NCI-H187 (cell line): Measurements from ENCODE around the gene OCLN.
"Not testable (repeated sequence)": the region's sequence is repeated elsewhere in the genome, so short reads cannot be mapped to it uniquely, and the experiment has no call there.

ENCODE experiments used
- DNase-seq, 2 experiments: peaks; one replicate each; lab custom pipeline; 2025; lab: John Stamatoyannopoulos, UW

Gene OCLN

GRCh38 chr5:69491027-69491426, 1.6 kb upstream of the OCLN start:
- no peak for DNase-seq

DNA sequence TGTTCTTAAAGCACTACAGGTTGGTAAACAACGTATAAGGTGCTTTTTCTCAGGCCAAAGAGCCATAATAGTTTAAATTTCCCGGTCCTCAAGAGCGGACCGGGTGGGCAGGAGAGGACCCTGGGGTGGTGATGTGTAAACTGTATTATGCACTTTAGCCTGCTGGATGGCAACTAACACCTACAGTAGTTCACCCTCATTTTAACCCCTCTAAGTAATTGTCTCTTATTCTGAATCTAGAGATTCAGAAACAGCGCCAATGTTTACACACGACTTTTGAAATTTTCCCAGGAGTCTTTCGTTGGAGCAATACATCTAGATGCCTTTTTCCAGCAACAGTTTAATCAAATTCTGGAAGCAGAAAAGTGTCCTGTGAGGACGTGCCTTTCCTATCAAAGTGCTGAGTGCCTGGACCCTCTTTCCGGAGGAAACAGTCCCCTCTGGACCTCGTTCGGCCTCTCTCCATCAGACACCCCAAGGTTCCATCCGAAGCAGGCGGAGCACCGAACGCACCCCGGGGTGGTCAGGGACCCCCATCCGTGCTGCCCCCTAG, 676 bp upstream of the OCLN start:
- no peak for DNase-seq

- peak in 1 of 2 experiments; percentile 41 for DNase-seq
These were observed 369 bp downstream of the OCLN start for GRCh38 chr5:69492923-69493395.

DNA sequence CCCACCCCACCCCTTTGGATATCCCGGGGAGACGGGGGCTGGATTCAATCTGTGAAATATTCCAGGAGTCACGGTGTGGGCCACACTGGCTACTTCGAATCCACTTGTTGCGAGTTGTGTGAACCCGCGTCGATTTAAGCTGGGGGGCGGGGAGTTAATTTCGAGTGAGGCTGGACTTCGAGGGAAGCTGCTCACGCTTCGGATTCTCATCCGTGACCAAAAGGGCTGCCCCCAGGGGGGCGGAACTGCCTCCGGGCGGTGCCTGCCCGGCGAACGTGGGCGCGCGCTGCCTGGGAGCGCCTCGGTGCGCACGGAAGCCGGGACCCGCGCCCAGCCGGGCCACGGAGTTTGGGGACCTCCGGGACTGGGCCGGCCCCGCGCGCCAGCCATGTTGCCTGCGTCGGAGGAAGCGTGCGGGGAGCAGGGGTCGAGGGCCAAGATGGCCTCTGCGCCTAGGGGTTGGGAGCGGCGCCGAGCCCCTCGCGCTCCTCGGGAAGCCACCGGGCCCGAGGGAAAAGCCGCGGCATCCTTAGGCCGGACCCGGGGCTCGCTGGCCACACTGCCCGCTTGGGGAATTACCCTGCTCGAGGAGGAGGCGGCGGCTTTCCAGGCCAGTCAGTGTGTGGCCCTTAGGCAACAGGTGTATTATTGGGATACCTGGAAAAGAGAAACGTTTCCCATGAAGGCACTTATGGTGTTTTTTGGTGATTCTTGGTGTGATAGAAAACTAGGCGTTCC, 975 bp downstream of the OCLN start:
- DNase-seq, result peak in 1 of 2 experiments; percentile 8

DNA sequence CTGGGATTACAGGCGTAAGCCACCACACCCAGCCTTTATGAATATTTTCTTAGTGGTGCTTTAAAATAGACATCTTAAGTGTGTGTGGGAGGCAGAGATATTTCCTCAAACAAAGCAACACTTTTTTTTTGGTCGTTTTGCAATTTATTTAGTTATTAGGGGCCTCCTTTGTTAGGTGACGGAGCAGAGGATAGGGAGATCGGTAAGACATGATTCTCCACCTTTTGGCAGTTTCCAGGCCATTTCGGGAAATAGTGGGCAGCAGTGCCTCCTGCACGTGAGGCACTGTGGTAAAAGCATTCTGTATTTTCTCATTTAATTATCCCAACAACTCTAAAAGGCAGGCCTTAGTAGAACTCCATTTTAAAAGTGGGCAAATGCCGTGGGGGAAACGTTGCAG, 1.9 kb downstream of the OCLN start:
- no peak for DNase-seq

GRCh38 chr5:69497006-69497520, 4.5 kb downstream of the OCLN start:
- no peak for DNase-seq

- no peak for DNase-seq
These were observed 5.8 kb downstream of the OCLN start for GRCh38 chr5:69498384-69498783.

DNA sequence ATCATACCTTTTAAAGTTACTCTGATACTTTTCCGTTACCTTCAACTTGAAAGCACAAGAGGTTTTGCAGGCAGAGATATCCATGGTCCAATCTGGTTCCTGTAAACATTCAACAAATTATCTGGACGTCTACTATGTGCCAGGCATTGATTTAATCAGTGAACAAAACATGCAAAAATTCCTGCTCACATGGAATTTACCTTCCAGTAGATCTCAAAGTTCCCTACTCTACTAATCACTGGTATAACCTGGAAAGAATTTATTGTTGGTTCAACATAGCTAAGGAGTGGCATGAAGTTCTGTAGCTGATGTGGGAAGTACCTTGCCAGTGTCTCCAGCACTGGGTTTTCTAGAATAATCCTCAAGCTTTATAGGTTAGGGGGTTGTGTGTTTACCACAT, 9.8 kb downstream of the OCLN start:
- DNase-seq, result no peak

DNA sequence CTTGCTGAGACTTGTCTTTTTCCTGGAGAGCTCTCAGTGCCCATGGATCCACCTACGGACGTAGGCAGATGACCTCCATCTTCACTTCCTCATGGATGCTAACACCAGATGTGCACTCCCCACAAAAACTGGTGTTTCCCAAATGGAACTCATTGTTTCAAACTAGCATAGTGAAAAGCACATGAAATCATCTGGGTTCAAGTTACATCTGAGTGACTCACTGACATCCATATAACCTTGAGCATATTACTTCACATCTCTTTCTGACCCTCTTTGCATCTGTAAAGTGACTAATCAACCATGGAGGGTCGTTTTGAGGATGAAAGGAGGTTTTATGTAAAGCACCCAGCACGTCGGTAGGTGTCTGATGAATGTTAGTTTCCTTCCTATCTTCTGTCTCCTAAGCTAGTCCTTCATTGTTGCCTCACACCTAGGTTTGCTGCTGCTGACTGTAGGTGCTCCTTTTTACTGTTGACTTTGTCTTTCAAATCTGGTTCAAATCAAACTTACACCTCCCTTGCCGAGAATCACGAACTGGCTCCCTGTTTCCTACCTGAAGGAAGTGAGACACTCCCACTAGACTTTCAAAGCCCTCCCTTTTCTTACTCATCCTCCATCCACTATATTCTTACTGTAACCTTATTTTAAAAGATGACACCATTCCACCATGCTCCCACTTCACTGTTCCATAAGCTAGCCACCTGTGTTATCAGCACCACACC, 10.3 kb downstream of the OCLN start:
- DNase-seq, result no peak

DNA sequence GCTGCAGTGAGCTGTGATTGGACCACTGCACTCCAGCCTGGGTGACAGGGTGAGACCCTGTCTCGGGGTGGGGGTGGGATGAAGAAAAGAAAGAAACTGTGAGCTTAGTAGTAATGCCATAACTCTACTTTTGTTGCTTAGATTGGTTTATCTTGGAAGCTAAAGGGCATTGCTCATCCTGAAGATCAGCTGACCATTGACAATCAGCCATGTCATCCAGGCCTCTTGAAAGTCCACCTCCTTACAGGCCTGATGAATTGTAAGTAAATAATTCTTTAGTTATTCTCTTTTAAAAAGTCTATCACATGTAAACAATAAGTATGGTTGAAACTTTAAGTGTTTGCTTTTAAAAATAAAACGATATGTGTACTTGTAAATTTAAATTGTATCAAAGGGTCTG, 11.4 kb downstream of the OCLN start:
- no peak for DNase-seq

DNA sequence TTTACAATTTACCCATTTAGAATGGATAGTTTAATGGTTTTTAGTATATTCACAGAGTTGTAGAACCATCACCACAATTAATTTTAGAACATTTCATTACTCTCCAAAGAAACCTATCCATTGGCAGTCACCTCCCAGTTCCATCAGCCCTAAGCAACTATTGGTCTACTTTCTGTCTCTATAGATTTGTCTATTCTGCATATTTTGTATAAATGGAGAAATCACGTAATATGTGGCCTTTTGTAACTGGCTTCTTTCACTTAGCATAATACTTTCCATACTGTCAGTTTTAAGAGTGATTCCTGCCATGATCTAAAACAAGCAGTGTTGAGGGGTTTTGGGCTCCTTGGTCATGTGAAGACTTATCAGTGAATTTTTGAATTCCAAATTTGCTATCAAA, 12.7 kb downstream of the OCLN start:
- DNase-seq, result no peak

GRCh38 chr5:69509212-69509611, 16.6 kb downstream of the OCLN start:
- DNase-seq, result no peak

DNA sequence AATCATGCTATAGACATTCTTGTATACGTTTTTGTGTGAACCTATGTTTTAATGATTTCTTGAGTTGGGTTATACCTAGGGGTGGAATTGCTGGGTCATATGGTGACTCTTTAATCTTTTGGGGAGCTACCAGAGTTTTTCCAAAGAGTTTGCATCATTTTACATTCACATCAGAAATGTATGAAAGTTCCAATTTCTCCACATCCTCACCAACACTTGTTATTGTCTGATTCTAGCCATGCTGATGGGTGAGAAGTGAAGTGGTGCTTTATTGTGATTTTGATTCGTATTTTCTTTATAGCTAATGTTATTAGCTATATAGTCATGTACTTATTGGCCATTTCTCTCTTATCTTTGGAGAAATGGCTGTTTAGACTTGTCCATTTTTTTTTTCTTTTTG, 18.1 kb downstream of the OCLN start:
- no peak for DNase-seq

DNA sequence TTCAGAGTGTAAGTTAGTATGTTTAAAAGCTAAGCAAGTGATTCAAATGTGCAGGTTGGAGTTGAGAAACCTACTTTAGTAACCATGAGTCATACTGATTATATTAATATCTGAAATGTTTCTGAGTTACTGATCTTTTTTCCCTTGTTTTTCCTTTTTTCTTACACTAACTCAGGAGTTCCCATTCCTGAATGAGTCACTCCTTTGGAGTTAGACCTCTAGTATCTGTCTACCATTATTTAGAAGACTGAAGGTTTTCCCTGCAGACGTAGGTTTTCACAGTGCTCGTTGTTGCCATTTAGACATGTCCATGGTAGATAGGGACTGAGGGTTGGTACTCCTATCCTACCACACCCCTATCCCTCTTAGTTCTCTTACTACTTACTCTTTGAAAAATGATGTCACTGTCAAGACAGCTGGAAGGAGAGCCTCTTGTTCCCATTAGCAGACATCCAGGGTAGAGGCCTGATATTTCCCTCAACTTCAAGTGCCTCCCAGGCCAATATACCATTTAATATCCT, 20.2 kb downstream of the OCLN start:
- no peak for DNase-seq

DNA sequence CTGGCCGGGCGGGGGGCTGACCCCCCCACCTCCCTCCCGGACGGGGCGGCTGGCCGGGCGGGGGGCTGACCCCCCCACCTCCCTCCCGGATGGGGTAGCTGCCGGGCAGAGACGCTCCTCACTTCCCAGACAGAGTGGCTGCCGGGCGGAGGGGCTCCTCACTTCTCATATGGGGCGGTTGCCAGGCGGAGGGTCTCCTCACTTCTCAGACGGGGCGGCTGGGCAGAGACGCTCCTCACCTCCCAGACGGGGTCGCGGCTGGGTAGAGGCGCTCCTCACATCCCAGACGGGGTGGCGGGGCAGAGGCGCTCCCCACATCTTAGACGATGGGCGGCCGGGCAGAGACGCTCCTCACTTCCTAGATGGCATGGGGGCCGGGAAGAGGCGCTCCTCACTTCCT, 23.0 kb downstream of the OCLN start:
- not testable (repeated sequence) for DNase-seq

GRCh38 chr5:69516769-69517168, 24.2 kb downstream of the OCLN start:
- DNase-seq, result no peak

GRCh38 chr5:69517763-69518212, 25.2 kb downstream of the OCLN start:
- DNase-seq, result peak in 1 of 2 experiments; percentile 6

DNA sequence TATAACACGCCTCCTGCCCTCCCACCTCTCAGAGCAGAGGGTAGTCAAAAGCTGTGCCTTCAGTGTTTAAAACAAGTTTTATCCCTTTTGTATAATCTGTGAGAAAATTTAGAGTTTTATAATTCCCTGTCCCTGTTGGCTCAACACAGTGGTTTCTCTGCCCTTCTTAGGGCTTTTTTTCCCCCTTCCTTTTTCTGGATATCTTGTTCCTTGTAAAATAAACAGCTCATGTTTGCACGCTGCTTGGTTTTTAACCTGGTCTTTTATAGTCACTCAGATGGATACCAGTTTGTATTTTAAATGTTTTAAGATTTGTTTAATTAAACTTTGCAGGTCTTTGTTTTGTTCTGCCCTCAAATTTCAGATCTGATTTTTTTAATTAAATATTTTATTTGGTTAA, 26.7 kb downstream of the OCLN start:
- DNase-seq, result no peak

- no peak for DNase-seq
These were observed 29.4 kb downstream of the OCLN start for GRCh38 chr5:69522035-69522434.

DNA sequence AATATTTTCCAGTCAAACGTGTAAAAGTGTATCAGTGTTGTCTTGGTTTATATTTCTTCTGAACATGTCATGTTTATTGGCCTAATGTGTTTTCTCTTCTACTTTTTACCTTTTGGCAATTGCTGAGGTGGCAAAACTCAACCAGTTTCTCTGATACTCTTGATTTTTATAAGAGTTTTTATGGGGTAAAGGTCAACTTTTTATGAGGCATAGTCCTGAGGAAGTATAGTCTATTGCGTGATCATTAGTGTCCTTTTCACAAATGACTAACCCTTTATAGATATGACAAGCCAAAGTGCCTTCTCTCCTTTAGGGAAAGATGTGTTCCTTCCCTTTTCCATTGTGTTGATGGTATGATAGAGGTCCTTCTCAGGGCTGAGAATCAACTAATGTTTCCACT, 32.9 kb downstream of the OCLN start:
- DNase-seq, result no peak

- DNase-seq, result no peak
These were observed 34.1 kb downstream of the OCLN start for GRCh38 chr5:69526660-69527059.

DNA sequence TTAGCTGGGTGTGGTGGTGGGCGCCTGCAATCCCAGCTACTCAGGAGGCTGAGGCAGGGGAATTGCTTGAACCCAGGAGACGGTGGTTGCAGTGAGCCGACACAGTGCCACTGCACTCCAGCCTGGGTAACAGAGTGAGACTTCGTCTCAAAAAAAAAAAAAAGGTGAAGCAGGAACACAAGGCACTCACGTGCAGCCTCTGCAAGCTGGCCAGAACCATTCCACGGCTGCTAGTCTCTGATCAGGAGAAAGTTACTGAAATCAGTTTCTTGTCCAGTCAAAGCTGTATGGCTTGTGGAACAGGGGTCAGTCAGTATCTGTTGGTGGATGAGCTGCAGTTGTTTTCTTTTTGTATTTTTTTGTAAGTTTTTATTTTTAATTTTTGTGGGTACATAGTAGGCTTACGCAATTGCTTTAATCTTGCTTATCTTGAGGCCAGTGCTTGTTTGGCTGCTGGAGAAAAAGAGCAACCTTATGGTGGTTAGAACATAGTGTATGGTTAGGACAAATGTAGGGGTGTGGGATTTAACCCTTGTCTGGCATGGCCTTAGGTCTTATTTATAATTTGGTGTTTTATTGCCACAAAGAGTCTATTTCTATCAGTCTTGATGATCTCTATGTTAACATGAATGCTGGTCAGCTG, 34.7 kb downstream of the OCLN start:
- DNase-seq, result no peak
